SK-N-SH (cell line): ENCODE data around the gene VPS11.

ENCODE experiments used
- EP300 ChIP-seq, 2 experiments: IDR thresholded peaks; 2 replicates each; pipeline versions ENCODE4 v1.4.0 to v1.6.1; 2012; ENCODE audit warnings: borderline replicate concordance in 1 of 2, low read depth in 1 of 2, low read length in 1 of 2
- EZH2phosphoT487 ChIP-seq: fragments of 200-600 bp; sonication (generic); IDR thresholded peaks from 2 replicates; pipeline ENCODE4 v1.6.1; 2017; ENCODE audit warnings: low read depth, mixed run types, mild to moderate bottlenecking, antibody characterized with exemption, moderate library complexity, borderline replicate concordance
- FOXM1 ChIP-seq: IDR thresholded peaks from 2 replicates; pipeline ENCODE4 v1.4.0; 2012; ENCODE audit warnings: low read depth, mild to moderate bottlenecking
- NFIC ChIP-seq: IDR thresholded peaks from 2 replicates; pipeline ENCODE4 v1.4.0; 2012; ENCODE audit warnings: borderline replicate concordance
- NRF1 ChIP-seq: IDR thresholded peaks from 2 replicates; pipeline ENCODE4 v1.6.1; 2012; ENCODE audit warnings: low read depth, mild to moderate bottlenecking, low read length
- POLR2AphosphoS5 ChIP-seq: IDR thresholded peaks from 2 replicates; pipeline ENCODE4 v1.6.1; 2012; ENCODE audit warnings: low read depth, low read length
- RCOR1 ChIP-seq: fragments of 150-350 bp; IDR thresholded peaks from 2 replicates; pipeline ENCODE4 v1.6.1; 2017; ENCODE audit warnings: antibody characterized with exemption, low read length
- YY1 ChIP-seq: IDR thresholded peaks from 2 replicates; pipeline ENCODE4 v1.4.0; 2012; ENCODE audit warnings: low read depth, mild to moderate bottlenecking
- TF ChIP-seq, protein P1 (sequence below): fragments of 200-600 bp; sonication (generic); IDR thresholded peaks from 2 replicates; pipeline ENCODE4 v1.6.1; 2017; ENCODE audit warnings: antibody characterized with exemption, mild to moderate bottlenecking, moderate library complexity

DNA sequence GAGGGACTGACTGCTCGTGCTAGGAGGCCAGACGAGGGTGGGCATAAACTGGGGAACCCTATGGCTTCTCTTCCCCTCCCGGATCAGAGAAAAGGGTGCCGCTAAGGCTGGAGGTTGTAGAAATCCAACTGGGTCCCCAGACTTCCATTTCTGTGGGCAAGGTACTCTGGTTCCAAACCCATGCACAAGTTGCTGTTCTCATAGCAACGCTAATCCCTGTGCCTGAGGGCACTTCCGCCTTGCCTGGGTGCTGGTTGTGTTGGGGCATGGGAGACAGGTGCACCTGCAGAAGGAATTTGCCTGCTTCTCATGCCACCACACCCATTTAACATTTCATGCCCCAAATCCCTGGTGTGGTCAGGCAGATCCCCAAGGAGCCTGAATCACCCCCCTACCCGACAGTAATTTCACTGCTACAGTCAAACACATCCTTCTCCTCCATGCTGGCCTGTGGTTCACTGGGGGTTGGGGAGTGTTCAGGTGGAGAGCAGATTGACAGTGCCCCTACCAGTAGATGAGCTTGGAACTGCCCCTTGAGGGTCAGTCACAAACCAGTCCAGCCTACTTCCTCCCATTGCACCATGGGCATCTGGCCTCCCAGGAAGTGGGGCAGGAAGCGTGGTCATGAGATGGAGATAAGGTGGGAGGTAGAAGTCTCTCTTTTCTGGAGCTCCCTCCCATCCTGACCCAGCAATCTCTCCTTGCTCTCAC is 40.7 kb downstream of the VPS11 start:
- TF ChIP-seq, protein P1, sequence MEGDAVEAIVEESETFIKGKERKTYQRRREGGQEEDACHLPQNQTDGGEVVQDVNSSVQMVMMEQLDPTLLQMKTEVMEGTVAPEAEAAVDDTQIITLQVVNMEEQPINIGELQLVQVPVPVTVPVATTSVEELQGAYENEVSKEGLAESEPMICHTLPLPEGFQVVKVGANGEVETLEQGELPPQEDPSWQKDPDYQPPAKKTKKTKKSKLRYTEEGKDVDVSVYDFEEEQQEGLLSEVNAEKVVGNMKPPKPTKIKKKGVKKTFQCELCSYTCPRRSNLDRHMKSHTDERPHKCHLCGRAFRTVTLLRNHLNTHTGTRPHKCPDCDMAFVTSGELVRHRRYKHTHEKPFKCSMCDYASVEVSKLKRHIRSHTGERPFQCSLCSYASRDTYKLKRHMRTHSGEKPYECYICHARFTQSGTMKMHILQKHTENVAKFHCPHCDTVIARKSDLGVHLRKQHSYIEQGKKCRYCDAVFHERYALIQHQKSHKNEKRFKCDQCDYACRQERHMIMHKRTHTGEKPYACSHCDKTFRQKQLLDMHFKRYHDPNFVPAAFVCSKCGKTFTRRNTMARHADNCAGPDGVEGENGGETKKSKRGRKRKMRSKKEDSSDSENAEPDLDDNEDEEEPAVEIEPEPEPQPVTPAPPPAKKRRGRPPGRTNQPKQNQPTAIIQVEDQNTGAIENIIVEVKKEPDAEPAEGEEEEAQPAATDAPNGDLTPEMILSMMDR, result no peak
- TF ChIP-seq FOXM1 (no peak), NFIC (no peak), YY1 (no peak), EP300 (IDR thresholded peaks at IDR 0.05; ENCODE audit: borderline replicate concordance in 1 of 2, low read depth in 1 of 2, low read length in 1 of 2) (no peak), POLR2AphosphoS5 (no peak), EZH2phosphoT487 (no peak), RCOR1 (no peak), NRF1 (no peak)
